HG02870 (cell line): ENCODE data around the gene CCDC152.
"Not testable (repeated sequence)": the region's sequence is repeated elsewhere in the genome, so short reads cannot be mapped to it uniquely, and the experiment has no call there.

Source experiments
- ATAC-seq: cut with Tn5 transposase; IDR thresholded peaks from one replicate; pipeline ENCODE4 v1.9.1; 2021; ENCODE audit warnings: mild to moderate bottlenecking, moderate library complexity; ENCODE audit not compliant: unreplicated experiment

CCDC152 gene

GRCh38 chr5:42811591-42812446 is 55.2 kb downstream of the CCDC152 start, which contains the start of gene SELENOP:
Gene SELENOP, minus strand, starts transcription at chr5:42811892. Its CDS starts 3,539 bp downstream, at chr5:42808353.
- no peak for ATAC-seq

GRCh38 chr5:42812620-42813019 is 56.0 kb downstream of the CCDC152 start:
- ATAC-seq = no peak

- no peak for ATAC-seq
Observed at GRCh38 chr5:42813533-42813932, 56.9 kb downstream of the CCDC152 start.

- not testable (repeated sequence) for ATAC-seq
Observed at GRCh38 chr5:42816546-42816945, 59.9 kb downstream of the CCDC152 start.

GRCh38 chr5:42819745-42820144 is 63.1 kb downstream of the CCDC152 start:
- ATAC-seq = no peak

- no peak for ATAC-seq
Observed at GRCh38 chr5:42822548-42822947, 65.9 kb downstream of the CCDC152 start.

- ATAC-seq = no peak
Observed at GRCh38 chr5:42824347-42824976, 67.8 kb downstream of the CCDC152 start.

GRCh38 chr5:42825422-42826148 is 69.0 kb downstream of the CCDC152 start:
- ATAC-seq = no peak

GRCh38 chr5:42826757-42827515 is 70.3 kb downstream of the CCDC152 start:
- no peak for ATAC-seq

- no peak for ATAC-seq
Observed at GRCh38 chr5:42828671-42829070, 72.1 kb downstream of the CCDC152 start.

- ATAC-seq = no peak
Observed at GRCh38 chr5:42830924-42831323, 74.3 kb downstream of the CCDC152 start.

- no peak for ATAC-seq
Observed at GRCh38 chr5:42832060-42832459, 75.4 kb downstream of the CCDC152 start.

GRCh38 chr5:42836070-42836769 is 79.6 kb downstream of the CCDC152 start:
- no peak for ATAC-seq

GRCh38 chr5:42837601-42838000 is 81.0 kb downstream of the CCDC152 start:
- ATAC-seq = no peak

GRCh38 chr5:42839196-42839595 is 82.6 kb downstream of the CCDC152 start:
- no peak for ATAC-seq

- ATAC-seq = no peak
Observed at GRCh38 chr5:42840269-42840668, 83.7 kb downstream of the CCDC152 start.

- ATAC-seq = no peak
Observed at GRCh38 chr5:42840842-42841567, 84.4 kb downstream of the CCDC152 start.

GRCh38 chr5:42842921-42843641 is 86.5 kb downstream of the CCDC152 start:
- no peak for ATAC-seq
